Endothelial cell of umbilical vein (primary cell): Measurements from ENCODE around the gene EIF1AD. TPM values are rescaled to one million over a fixed set of nuclear protein-coding genes. Genes with fewer than 3 reads are reported as not detected.

ENCODE experiments used
- BruUV-seq: library from RNA; stranded (reverse); fragments of 400-500 nt; replicated peaks from 2 replicates; lab custom pipeline; 2021; lab: Mats Ljungman, UMichigan
- CTCF ChIA-PET: fragments of 300-600, 350-600 bp; sonication (Branson Sonifier 250); formaldehyde crosslinking; loops from one replicate; lab custom pipeline; 2021; ENCODE audit warnings: antibody characterized with exemption, inconsistent platforms; lab: Charles Lee
- POLR2A ChIA-PET: fragments of 300-600, 350-600 bp; sonication (Branson Sonifier 250); formaldehyde crosslinking; loops from one replicate; lab custom pipeline; 2021; ENCODE audit warnings: antibody characterized with exemption, inconsistent platforms; lab: Charles Lee
- DNase-seq: peaks from one replicate; pipeline ENCODE4 v3.0.0-alpha.2; 2011; ENCODE audit warnings: low read depth, low spot score
- FAIRE-seq: peaks from 2 replicates; lab custom pipeline; 2011; peaks lifted over from hg19 to GRCh38; lab: Jason Lieb, UNC
- H2AFZ ChIP-seq: 2 replicates; pipeline ENCODE4 v1.6.0; 2012; ENCODE audit warnings: low read depth, low read length, control low read depth, inconsistent platforms
- H3K27ac ChIP-seq: 2 replicates; pipeline ENCODE4 v1.5.1; 2011; ENCODE audit warnings: low read depth, mild to moderate bottlenecking, control low read depth, low read length, moderate library complexity; ENCODE audit not compliant: insufficient read depth
- H3K27me3 ChIP-seq, 2 experiments: 2 replicates each; pipeline versions ENCODE4 v1.6.0 to v1.6.1; 2011; ENCODE audit warnings: low read length in 2 of 2, mixed read lengths in 1 of 2; ENCODE audit not compliant: control insufficient read depth in 2 of 2, insufficient read depth in 2 of 2
- H3K36me3 ChIP-seq, 2 experiments: 2 replicates in 1 of 2; 3 replicates in 1 of 2; pipeline ENCODE4 v1.5.1; 2011; ENCODE audit warnings: low read length in 2 of 2, mild to moderate bottlenecking in 1 of 2, moderate library complexity in 1 of 2; ENCODE audit not compliant: control insufficient read depth in 2 of 2, insufficient read depth in 2 of 2; ENCODE audit errors: extremely low read depth in 1 of 2
- H3K4me1 ChIP-seq: 3 replicates; pipeline ENCODE4 v1.5.1; 2011; ENCODE audit warnings: mild to moderate bottlenecking, low read length; ENCODE audit not compliant: control insufficient read depth, insufficient read depth; ENCODE audit errors: extremely low read depth
- H3K4me2 ChIP-seq: 2 replicates; pipeline ENCODE4 v1.6.1; 2011; ENCODE audit warnings: low read length, control low read depth, mixed read lengths; ENCODE audit not compliant: insufficient read depth
- H3K4me3 ChIP-seq, 3 experiments: fragments of 200-600 bp in 1 of 3; sonication (generic), shearing (Covaris generic) in 1 of 3; replicated peaks in 1 of 3; 2 replicates each; pipeline ENCODE4 v1.5.1; 2011 to 2016; ENCODE audit warnings: control low read depth in 3 of 3, low read length in 3 of 3, mild to moderate bottlenecking in 2 of 3, inconsistent platforms in 1 of 3, low read depth in 1 of 3, moderate library complexity in 1 of 3; ENCODE audit not compliant: insufficient read depth in 1 of 3
- H3K79me2 ChIP-seq: 2 replicates; pipeline ENCODE4 v1.6.0; 2012; ENCODE audit warnings: low read length, inconsistent platforms; ENCODE audit not compliant: control insufficient read depth, insufficient read depth
- H3K9ac ChIP-seq: replicated peaks from 2 replicates; pipeline ENCODE3; 2011; ENCODE audit warnings: low read length, control low read depth; ENCODE audit not compliant: insufficient read depth; ENCODE audit errors: extremely low read depth
- H3K9me1 ChIP-seq: replicated peaks from 3 replicates; pipeline ENCODE4 v1.6.0; 2011; ENCODE audit warnings: mild to moderate bottlenecking, low read length; ENCODE audit not compliant: control insufficient read depth, insufficient read depth; ENCODE audit errors: extremely low read depth
- H3K9me3 ChIP-seq: replicated peaks from 2 replicates; pipeline ENCODE4 v1.5.1; 2012; ENCODE audit warnings: low read length, inconsistent platforms; ENCODE audit not compliant: control insufficient read depth, insufficient read depth
- H4K20me1 ChIP-seq: replicated peaks from 2 replicates; pipeline ENCODE3; 2011; ENCODE audit warnings: mild to moderate bottlenecking, low read length; ENCODE audit not compliant: control insufficient read depth, insufficient read depth; ENCODE audit errors: extremely low read depth
- EZH2 ChIP-seq: IDR thresholded peaks from 2 replicates; pipeline ENCODE4 v1.6.1; 2012; ENCODE audit warnings: borderline replicate concordance, low read depth, mild to moderate bottlenecking, moderate library complexity, low read length, inconsistent platforms; ENCODE audit not compliant: severe bottlenecking
- FOS ChIP-seq: IDR thresholded peaks from 2 replicates; pipeline ENCODE4 v1.6.1; 2011; ENCODE audit warnings: mild to moderate bottlenecking, low read length, moderate library complexity, borderline replicate concordance; ENCODE audit not compliant: insufficient read depth
- GATA2 ChIP-seq: IDR thresholded peaks from 2 replicates; pipeline ENCODE4 v1.7.0; 2011; ENCODE audit warnings: low read depth, mild to moderate bottlenecking, moderate library complexity, mixed read lengths, low read length; ENCODE audit not compliant: insufficient read length, insufficient read depth
- JUN ChIP-seq: IDR thresholded peaks from 2 replicates; pipeline ENCODE4 v1.6.1; 2011; ENCODE audit warnings: borderline replicate concordance, low read depth; ENCODE audit not compliant: insufficient read length, insufficient read depth
- MYC ChIP-seq: IDR thresholded peaks from one replicate; pipeline ENCODE4 v1.6.1; 2011; ENCODE audit warnings: mild to moderate bottlenecking, low read depth, low read length
- POLR2A ChIP-seq: IDR thresholded peaks from 2 replicates; pipeline ENCODE4 v1.6.1; 2012; ENCODE audit warnings: low read depth, mild to moderate bottlenecking, control low read depth, low read length
- POLR2AphosphoS5 ChIP-seq: IDR thresholded peaks from 2 replicates; pipeline ENCODE4 v1.6.1; 2012; ENCODE audit warnings: low read depth, mild to moderate bottlenecking, control low read depth, low read length, moderate library complexity; ENCODE audit not compliant: insufficient read depth
- dilution Hi-C: fragments of 300-500 bp; cut with MboI; formaldehyde crosslinking; loops from one replicate; pipeline ENCODE4 v1.15.0; 2019; ENCODE audit warnings: low sequenced_read_pairs; ENCODE audit not compliant: extremely low pct_ligation_motif_present
- intact Hi-C: fragments of 100-400 bp; cut with micrococcal nuclease; formaldehyde crosslinking; loops from one replicate; pipeline ENCODE4 v1.10.0; 2022
- polyA plus RNA-seq, 4 experiments: library from polyadenylated mRNA; depleted of rRNA in 3 of 4; stranded (reverse) in 3 of 4; unstranded in 1 of 4; fragments of >200 nt; gene quantifications; 2 replicates each; pipeline versions ENCODE4 v1.2.1 to v1.2.3, GENCODE V29; 2011 to 2012; ENCODE audit warnings: missing spikeins in 1 of 4
- total RNA-seq: library from RNA; stranded (reverse); gene quantifications from 2 replicates; pipeline ENCODE4 v1.2.3, GENCODE V29; 2021
- TF ChIP-seq, protein P1 (sequence below), 2 donors: IDR thresholded peaks; 1 replicate in 1 of 2; 2 replicates in 1 of 2; pipeline ENCODE4 v1.5.1; 2011; ENCODE audit warnings: low read length in 2 of 2, mild to moderate bottlenecking in 2 of 2, moderate library complexity in 2 of 2, control low read depth in 1 of 2, inconsistent platforms in 1 of 2, low read depth in 1 of 2; ENCODE audit not compliant: insufficient read depth in 1 of 2; ENCODE audit errors: extremely low read depth in 1 of 2

EIF1AD gene
- total and polyA plus RNA-seq, 2 donors (not counting 3 experiments of a cell fraction or from before 2014, with no cell fraction given): 39.3 to 39.7 TPM

DNA sequence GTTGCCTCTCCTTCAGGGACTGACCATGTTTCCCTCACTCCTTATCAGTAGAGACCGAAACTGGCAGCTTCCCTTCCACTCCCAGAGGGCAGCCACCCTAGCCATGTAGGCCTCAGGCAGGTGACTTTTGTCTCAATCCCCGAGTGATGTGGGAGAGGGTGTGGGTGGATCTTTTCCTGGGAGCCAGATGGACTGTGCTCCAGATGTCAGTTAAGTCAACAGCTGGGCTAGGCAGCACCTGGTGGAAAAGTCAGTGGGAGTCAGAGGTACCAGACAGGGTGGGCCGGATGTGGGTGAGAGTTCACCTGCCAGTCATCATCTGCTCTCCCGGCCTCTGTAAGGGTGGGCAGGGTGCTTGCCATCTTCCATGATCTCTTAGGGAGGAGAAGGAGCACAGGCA is 2.2 kb upstream of the EIF1AD start:
- peaks cover 3 to 16% of the 10 kb centered on the region in 2 experiments for H3K36me3 ChIP-seq
- no peak overlapping the region for H2AFZ ChIP-seq
- no peak overlapping the region for H3K27ac ChIP-seq
- FAIRE-seq: no peak
- no TSS peak for BruUV-seq
- dilution Hi-C loops: no loop called here
- H3K27me3 ChIP-seq: no peaks in the 10 kb centered on the region
- H3K4me1 ChIP-seq: peaks cover 9% of the 10 kb centered on the region
- no peak overlapping the region for H3K9ac ChIP-seq
- H3K9me3 ChIP-seq: no peaks in the 10 kb centered on the region
- ChIA-PET CTCF (no interaction called here), POLR2A (no interaction called here)
- TF ChIP-seq MYC: no peak
- TF ChIP-seq, protein P1, sequence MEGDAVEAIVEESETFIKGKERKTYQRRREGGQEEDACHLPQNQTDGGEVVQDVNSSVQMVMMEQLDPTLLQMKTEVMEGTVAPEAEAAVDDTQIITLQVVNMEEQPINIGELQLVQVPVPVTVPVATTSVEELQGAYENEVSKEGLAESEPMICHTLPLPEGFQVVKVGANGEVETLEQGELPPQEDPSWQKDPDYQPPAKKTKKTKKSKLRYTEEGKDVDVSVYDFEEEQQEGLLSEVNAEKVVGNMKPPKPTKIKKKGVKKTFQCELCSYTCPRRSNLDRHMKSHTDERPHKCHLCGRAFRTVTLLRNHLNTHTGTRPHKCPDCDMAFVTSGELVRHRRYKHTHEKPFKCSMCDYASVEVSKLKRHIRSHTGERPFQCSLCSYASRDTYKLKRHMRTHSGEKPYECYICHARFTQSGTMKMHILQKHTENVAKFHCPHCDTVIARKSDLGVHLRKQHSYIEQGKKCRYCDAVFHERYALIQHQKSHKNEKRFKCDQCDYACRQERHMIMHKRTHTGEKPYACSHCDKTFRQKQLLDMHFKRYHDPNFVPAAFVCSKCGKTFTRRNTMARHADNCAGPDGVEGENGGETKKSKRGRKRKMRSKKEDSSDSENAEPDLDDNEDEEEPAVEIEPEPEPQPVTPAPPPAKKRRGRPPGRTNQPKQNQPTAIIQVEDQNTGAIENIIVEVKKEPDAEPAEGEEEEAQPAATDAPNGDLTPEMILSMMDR (IDR thresholded peaks at IDR 0.05; ENCODE audit: extremely low read depth in 1 of 2, insufficient read depth in 1 of 2, low read depth in 1 of 2, low read length in 2 of 2): no peak
- no peak for TF ChIP-seq POLR2AphosphoS5
- TF ChIP-seq POLR2A: no peak
- TF ChIP-seq FOS: no peak
- TF ChIP-seq GATA2: no peak
- no peak for TF ChIP-seq EZH2
- TF ChIP-seq JUN: no peak
- H4K20me1 ChIP-seq: no peaks in the 10 kb centered on the region
- H3K79me2 ChIP-seq: peaks cover 36% of the 10 kb centered on the region
- H3K4me3 ChIP-seq: no peak overlapping the region
- no peaks in the 10 kb centered on the region for H3K9me1 ChIP-seq
- DNase-seq: no peak
- intact Hi-C loops: no loop called here
- H3K4me2 ChIP-seq: no peak overlapping the region
